ENCODE results near the gene PXDN.
"Not testable (repeated sequence)": the region's sequence is repeated elsewhere in the genome, so short reads cannot be mapped to it uniquely, and the experiment has no call there.

The PXDN gene

DNA sequence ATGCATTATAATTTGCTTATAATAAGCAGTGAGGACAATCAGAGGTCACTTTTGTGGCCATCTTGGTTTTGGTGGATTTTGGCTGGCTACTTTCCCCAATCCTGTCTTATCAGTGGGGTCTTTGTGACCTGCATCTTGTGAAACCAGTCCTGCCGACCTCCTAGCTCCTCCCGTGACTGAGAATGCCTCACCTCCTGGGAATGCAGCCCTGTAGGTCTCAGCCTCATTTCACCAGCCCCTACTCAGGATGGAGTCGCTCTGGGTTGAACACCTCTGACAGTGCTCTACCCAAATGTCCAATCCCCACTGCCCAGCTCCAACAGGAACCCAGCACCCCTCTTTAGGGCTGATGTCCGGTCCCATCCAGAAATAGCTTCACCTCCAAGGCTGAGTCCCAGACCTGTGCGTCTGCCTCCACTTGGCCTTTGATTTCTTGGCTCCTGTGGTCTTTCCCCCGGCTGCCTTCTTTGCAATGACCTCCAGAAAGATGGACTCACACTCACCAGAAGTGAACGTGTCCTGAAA, 31.3 kb upstream of the PXDN start:
- DNase-seq = no peak

DNA sequence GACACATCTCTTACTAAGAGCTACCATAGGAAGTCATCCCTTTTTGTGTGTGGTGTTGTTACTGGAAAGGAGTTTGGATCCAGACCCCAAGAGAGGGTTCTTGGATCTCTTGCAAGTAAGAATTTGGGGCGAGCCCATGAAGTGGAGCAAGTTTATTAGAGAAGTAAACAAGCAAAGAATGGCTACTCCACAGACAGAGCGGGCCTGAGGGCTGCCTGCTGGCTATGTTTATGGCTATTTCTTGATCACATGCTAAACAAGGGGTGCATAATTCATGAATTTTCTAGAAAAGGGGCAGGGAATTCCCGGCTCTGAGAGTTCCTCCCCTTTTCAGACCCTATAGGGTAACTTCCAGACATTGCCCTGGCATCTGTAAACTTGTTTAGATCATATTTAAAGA, 30.6 kb upstream of the PXDN start:
- no peak for DNase-seq

DNA sequence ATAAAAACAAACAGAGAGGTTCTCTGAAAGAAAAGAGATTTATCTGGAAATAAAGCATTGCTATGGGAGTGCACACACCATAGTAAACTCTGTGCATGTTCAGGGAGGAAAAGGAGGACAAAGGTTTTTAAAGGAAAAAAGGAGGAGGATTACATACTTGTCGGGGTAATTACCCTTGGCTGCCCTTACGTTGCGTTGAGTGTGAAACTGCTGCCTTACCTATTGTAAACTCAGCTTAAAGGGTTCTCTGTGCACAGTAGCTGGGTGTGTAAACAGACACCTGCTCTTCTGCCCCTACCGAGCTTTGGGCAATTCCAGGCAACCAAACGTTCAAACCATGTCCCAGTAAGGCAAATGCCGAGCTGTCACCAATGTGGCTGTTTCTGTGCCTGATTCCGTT, 29.6 kb upstream of the PXDN start:
- no peak for DNase-seq

DNA sequence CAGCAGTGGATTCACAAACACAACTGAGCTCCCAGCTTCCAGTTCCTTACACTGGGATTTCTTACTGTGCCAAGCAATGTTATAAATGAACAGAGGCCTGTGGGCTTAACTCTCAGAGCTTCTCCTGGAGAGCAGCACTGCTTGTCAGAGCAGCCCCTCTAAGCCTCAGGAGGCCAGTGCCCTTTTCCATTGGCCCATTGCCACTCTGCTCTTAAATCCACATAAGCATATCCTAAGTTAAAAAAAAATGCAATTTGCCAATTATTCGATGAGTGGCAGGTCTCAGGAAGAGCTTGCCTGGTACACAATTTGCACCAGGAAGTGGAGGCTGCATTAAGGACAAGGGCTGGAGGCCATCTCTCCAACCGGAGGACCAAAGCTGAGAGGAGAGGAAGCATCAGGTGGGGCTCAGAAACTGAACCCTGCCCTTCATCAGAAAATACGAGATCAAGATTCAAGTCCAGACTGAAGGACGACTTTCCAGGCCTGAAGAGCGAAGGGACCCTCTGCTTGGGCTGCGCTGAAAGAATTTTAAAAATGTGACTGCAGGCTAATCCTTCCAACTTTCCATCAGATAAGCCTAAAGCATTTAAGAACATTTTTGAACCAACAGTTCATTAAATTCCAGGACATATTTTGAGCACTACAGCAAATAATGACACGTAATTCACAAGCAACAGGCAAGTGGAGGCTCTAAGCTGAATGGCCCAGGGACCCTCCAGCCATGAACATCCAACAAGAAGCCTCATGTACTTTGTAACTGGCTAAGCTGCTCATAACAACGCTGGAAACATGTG, 28.4 kb upstream of the PXDN start:
- no peak for DNase-seq

DNA sequence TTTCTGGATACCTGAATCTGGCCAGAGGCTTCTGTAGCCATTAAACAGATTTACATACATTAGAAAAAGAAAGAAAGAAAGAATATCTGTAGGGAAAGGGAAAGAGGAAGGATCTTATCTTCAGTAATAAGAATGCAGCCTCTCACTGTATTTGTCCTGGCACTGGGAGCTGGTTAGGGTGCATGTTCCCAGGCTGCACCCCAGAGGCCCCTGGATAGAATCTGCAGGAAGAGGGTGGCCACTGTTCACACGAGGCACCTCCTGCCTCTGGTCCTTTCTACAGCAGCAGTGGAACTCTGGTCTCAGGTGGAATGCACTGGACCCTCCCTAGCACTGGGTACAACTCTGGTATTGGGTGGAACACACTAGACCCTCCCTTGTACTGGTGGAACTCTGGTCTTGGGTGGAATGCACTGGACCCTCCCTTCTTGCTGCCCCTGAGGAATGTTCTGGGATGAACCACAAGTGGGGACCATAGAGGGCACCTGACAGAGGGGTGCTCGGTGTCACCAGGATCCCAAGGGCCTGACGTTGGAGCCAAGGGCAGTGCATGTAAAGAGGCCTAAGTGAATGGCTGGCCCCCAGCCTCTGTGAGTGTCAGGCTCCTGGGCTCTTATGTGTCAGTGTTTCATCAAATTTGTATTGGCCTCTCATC, 27.4 kb upstream of the PXDN start:
- no peak for DNase-seq

DNA sequence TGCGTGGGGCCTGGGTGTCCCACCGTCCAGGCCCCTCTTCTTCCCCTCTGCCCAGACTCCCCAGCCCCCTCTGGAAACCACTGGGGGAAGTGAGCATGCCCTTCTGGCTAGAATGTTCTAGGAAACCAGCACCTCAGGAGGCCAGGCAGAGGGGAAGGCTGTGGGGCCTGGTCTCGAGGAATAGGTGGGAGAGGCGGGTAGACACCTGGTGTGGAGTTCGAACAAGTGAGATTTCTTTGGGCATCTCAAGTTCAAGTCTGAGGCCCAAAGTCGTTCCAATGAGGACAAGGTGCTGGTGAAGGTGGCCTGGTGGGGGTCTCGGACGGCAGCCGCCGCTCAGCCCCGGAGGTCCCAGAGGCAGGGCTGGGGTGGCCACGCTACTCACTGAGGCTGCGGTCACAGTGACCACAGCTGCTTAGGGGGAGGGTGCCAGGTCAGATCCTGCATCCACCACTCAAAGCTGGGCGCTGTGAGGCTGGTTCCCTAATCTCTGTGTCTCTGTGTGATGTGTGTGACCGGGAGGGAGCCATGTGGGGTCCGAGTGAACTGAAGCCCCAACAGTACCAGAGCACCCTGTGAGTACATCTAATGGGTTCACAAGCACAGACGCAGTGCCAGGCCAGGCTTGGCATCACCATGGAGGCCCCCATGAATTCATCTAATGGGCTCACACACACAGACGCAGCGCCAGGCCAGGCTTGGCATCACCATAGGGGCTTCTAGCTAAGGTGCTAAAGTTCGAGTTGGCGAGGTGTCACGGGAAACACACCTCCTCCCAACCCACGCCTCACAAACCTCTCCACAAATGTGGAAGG, 26.5 kb upstream of the PXDN start:
- no peak for DNase-seq

DNA sequence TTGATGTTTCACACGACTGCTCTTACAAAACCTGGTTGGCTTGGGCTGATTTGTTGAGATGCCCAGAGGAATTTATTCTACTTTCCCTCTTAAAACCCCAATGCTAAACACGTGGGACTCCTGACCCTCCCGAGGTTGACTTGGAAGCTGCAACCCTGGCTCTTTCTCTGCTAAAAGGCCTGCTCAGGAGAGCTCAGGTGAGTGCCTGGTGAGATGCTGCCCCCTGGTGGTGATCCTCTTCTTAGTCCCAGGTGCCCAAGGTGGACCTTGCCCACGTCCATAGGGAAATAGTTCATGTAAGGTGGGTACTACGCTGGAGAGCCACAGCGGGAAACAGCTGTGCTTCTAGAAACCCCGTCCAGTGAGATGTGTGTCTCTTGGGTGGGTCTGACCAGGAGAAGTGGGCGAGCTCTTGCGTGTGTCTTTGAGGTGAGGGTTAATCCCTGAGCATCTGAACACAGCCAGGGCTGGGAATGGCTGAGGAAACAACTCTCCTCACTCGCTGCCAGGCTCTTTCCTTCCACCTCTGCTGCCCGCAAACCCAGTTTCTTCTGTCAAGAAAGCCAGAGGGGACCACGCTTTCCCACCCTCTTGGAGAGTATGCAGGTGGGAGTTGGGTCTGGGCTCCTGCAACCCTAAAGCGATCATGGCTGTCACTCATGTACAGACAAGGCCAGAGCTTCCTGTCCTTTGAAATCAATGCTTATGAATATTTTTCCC, 25.5 kb upstream of the PXDN start:
- peak; percentile 42 for DNase-seq

DNA sequence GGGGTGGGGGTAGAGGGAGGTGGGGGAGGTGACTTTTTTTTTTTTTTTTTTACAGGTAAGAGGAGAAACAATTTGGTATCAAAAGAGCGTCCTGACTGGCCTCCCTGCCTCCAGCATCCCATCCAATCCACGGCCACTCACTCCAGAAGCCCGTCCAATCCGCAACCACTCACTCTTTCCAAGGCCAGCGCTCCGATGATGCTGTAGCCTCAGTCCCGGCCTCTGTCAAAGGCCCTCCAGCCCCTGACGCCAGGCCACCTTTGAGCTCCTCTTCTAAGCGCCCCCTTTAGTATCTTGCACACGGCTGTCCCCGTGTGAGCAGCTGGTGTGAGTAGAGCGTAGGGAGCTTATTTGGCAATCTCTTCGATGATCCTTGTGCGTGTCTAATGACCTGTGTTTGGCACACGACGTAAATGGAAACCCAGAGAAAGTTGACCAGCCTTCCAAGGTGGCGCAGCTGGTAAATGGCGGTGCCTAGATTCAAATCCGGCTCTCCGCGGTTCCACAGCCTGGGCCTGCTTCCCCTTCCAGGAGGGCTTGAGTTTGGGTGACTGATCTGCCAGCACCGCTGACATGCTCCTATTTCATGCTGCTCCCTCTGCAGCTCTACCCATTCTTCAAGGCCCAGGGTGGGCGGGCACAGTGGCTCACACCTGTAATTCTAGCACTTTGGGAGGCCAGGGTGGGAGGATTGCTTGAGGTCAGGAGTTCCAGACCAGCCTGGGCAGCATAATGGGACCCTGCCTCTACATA, 23.8 kb upstream of the PXDN start:
- DNase-seq = no peak

DNA sequence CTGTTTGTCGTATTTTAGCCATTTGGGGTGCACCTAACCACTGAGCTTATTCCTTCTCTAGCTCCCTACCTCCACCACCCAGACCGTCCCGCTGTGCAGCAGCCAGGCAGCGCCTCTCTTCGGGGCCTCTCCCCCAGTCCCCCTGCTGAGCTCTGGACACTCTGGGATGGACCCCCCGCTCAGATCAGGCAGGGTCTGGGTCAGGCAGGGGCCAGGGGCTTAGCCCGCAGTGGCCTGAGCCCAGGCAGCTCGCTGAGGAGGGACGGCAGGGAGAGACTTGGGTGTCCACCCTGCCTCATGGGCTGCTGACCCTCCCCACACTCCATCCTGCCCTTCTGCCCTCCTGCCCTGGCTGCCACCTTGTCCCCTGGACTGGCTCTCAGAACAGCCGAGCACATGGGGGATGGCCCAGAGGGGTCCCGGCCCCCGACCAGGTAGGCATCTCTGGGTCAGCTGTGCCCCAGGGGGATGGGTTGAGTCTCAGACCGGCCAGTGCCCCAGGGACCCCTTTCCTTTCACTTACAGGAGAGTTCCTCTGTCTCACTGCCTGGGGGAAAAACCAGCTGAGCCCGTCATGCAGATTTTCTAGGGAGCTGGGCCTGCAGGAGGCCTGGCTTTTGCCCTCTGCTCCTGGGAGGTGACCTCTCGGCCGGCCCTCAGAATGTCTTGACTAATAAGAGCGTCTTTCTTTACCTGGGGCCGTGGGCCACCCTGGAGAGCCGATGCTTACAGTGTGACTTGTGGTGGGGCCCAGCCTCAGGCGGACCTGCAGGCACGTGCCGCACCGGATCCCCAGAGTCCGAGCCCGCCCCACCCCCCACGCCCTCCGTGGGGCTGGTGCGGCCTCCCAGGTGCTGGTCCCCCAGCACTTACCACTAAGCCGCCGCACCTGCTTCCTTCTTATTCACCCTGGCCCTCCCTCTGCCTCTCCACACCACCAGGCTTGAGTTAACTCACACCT, 22.8 kb upstream of the PXDN start:
- no peak for DNase-seq

DNA sequence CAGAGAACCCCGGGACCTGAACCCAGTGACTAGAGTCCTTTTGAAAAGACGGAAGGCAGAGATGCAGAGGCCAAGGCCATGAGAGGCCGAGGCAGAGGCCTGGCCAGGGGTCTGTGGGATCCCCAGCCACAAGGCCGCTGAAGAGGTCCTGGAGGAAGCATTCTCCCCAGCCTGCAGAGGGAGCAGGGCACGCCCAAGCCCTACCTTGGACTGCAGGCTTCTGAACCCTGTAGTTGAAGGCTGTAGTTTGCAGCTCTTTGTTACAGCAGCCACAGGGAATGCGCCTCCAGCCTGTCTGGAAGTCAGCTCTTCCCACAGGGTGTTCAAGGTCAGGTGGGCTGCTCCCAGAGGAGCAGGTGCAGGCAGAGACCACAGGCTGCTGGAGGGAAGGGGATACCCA, 22.1 kb upstream of the PXDN start:
- no peak for DNase-seq

DNA sequence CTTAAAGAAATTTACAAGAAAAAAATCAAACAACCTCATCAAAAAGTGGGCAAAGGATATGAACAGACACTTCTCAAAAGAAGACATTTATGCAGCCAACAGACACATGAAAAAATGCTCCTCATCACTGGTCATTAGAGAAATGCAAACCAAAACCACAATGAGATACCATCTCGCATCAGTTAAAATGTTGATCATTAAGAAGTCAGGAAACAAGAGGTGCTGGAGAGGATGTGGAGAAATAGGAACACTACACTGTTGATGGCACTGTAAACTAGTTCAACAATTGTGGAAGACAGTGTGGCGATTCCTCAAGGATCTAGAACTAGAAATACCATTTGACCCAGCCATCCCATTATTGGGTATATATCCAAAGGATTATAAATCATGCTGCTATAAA, 20.9 kb upstream of the PXDN start:
- DNase-seq = not testable (repeated sequence)

DNA sequence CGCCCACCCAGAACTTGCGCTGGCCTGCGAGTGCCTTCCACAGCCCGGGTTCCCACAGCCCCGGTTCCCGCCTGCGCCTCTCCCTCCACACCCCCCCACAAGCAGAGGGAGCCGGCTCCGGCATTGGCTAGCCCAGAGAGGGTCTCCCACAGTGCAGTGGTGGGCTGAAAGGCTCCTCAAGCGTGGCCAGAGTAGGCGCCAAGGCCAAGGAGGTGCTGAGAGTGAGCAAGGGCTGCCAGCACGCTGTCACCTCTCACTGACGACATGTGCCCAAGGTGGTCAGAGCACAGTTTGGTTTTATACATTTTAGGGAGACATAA, 15.3 kb upstream of the PXDN start:
- no peak for DNase-seq

DNA sequence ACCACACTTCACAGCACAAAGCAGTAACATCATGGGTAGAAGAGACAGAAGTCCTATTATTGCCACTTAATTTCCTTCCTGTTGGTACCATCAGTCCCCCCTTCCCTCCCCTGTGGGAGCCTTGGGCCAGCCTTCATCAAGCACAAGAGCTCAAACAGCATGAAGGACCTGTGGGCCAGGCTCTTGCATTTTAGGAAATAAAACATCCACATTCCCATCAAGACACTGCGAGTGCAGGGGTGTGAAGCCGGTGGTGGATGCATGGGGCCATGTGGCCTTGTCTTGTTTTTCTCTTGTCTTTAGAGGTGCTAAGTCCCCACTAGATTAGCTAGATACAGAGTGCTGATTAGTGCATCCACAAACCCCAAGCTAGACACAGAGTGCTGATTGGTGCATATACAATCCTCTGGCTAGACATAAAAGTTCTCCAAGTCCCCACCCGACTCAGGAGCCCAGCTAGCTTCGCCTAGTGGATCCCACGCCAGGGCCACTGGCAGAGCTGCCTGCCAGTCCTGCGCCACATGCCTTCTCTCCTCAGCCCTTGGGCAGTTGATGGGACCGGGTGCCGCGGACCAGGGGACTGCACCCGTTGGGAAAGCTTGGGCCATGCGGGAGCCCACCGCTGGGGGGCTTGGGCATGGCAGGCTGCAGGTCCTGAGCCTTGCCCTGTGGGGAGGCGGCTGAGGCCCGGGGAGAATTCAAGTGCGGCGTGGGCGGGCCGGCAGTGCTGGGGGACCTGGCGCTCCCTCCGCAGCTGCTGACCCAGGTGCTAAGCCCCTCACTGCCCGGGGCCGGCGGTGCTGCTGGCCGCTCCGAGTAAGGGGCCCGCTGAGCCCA, 14.7 kb upstream of the PXDN start:
- DNase-seq = no peak

DNA sequence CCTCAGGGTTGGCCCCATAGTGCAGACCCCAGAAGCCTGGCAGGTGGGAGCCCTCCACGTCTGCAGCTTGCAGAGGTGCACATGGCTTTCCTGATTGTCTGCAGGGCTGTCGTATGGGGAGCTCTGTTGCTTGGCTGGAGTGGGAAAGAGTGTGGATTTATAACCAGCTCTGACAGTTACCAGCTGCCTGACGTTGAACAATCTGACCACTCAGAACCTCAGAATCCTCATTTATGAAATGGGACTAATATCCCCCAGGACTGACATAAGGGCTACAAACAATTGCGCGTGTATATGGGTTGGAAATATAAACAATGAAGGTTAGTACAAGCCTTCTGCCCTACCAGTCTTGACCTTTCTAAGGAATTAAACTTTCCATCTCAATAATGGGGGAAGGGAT, 13.9 kb upstream of the PXDN start:
- DNase-seq = no peak

DNA sequence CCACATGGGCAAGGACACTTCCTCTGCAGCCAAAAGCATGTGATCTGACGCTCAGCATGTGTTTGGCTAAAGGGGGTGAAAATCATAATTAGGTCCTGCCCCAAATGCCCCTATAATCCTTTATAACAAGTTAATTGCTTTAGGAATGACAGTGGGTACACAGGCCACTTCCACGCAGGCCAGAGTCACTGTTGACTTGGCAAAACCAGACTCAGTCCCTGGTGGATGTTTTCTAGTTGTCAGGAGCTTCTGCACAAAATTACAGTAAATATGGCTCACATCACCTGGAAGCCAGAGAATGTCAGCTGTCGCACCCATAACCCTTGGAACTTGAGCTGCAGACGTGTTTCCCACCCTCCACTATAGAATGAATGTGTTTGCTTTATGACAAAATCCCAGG, 13.3 kb upstream of the PXDN start:
- no peak for DNase-seq

DNA sequence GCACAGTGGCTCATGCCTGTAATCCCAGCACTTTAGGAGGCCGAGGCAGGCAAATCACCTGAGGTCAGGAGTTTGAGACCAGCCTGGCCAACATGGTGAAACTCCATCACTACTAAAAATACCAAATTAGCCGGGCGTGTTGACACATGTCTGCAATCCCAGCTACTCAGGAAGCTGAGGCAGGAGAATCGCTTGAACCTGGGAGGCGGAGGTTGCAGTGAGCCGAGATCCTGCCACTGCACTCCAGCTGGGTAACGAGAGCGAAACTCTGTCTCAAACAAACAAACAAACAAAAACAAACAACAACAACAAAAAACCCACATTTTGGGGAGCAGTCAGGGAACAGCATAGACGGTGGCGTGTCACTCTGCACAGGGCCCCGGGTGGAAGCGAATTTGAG, 12.8 kb upstream of the PXDN start:
- DNase-seq = not testable (repeated sequence)

DNA sequence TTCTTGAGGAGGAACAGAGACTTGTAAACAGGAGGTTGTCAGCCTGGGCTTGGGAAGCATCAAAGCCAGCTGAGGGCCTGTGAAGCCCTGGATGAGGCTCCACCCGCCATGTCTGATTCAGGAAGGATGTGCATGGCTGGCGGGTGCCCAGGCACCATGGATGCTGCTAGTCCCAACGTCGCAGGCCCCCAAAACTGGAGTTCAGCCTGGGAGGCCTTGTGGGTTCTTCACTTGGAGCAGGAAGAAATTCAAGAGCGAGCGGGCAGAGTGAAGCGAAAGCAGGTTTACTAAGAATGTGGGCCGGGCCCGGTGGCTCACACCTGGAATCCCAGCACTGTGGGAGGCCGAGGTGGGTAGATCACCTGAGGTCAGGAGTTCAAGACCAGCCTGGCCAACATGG, 12.1 kb upstream of the PXDN start:
- DNase-seq = no peak

DNA sequence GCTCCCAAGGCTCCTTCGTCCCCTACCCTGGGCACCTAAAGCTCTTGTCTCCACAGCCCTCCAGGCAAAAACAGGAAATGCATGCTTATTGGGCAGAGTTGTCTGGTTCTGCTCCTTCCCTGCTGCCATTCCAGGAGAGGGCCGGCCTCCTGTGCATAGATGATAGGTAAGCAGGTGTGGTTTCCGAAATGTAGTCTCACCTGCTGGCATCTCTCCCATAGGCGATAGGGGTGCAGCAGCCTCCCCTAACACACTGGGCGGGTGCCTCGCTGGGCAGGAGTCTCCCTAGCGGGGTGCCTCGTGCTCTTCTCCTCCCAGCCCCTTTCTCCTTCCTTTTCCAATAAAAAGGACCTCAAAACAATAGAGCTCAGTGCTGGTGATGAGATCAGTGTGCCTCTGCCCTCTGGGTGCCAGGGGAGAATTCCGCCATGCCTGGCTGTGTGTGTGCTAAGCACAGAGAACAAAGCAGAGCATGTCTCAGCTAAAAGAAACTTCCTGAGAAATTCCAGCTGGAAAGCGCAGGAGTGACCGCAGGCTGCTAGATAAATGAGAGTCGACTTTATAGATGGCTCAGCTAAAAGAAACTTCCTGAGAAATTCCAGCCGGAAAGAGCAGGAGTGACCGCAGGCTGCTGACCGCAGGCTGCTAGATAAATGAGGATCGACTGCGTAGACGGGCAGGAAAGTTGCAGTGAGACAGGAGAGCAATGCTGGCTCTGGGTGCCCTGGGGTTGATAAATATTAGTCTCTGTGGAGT, 11.3 kb upstream of the PXDN start:
- DNase-seq = peak; percentile 90

DNA sequence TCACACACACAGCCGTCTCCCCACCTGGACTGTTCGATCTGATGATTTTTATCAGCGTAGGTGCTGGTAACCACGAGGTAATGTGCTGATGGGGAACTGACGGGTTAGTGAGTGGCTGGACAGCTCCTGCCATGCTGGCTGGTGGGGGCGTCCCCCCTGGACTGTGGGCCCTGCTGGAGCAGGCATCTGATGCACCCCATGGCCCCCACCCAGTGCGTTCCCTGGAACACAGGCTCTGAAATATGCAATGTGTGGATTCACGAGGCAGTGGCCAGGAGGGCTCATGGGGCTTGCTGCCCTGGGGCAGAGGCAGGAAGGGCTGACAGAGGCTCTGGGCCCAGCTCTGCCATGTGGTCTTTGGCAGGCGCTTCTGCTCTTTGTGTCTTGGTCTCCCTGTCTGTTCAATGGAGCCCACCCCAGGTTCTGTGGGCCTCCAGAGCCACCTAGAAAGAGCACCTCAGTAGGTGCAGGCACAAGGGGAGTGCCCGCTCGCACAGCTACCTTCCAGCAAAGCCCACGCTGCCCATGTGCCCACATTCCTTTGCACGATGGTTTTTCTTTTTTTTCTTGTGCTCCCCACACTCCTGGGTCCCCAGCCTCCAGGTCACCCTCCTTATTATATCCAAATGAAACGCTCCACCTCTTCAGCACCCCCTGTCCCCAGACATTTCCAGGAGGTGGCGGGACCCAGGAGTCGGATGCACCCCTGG, 10.3 kb upstream of the PXDN start:
- DNase-seq = no peak

All from NCI-H226 (cell line).